Neural progenitor cell (in vitro differentiated cells): Measurements from ENCODE around the gene PAX5. TPM values are rescaled to one million over a fixed set of nuclear protein-coding genes. Genes with fewer than 3 reads are reported as not detected.

Experiments used
- DNase-seq: peaks from one replicate; pipeline ENCODE4 v3.0.0-alpha.2; 2016; ENCODE audit warnings: low spot score
- H2AFZ ChIP-seq: fragments of 200-600 bp; sonication (generic); replicated peaks from 2 replicates; pipeline ENCODE4 v1.6.1; 2016; ENCODE audit warnings: antibody characterized with exemption
- H3F3A ChIP-seq: fragments of 200-600 bp; sonication (generic); 2 replicates; pipeline ENCODE4 v1.6.1; 2016; ENCODE audit warnings: antibody characterized with exemption, low read depth
- H3K27ac ChIP-seq: fragments of 200-600 bp; sonication (generic); 2 replicates; pipeline ENCODE4 v1.5.1; 2016; ENCODE audit warnings: mild to moderate bottlenecking
- H3K27me3 ChIP-seq: fragments of 200-600 bp; sonication (generic); 2 replicates; pipeline ENCODE4 v1.6.1; 2016; ENCODE audit warnings: mild to moderate bottlenecking, moderate library complexity
- H3K36me3 ChIP-seq: fragments of 200-600 bp; sonication (generic); 2 replicates; pipeline ENCODE4 v1.5.1; 2016
- H3K4me1 ChIP-seq: fragments of 200-600 bp; sonication (generic); 2 replicates; pipeline ENCODE4 v1.6.1; 2016; ENCODE audit warnings: mixed run types
- H3K4me2 ChIP-seq: fragments of 200-600 bp; sonication (generic); 2 replicates; pipeline ENCODE4 v1.6.1; 2016
- H3K4me3 ChIP-seq: fragments of 200-600 bp; sonication (generic); 2 replicates; pipeline ENCODE4 v1.5.1; 2016
- H3K79me2 ChIP-seq: fragments of 200-600 bp; sonication (generic); 2 replicates; pipeline ENCODE4 v1.6.1; 2016; ENCODE audit warnings: low read depth
- H3K9ac ChIP-seq: fragments of 200-600 bp; sonication (generic); 2 replicates; pipeline ENCODE4 v1.6.1; 2016
- H3K9me3 ChIP-seq: fragments of 200-600 bp; sonication (generic); 2 replicates; pipeline ENCODE4 v1.5.1; 2016; ENCODE audit warnings: low read depth
- H4K20me1 ChIP-seq: fragments of 200-600 bp; sonication (generic); 2 replicates; pipeline ENCODE4 v1.6.1; 2016; ENCODE audit warnings: low read depth
- H3K27ac Mint-ChIP-seq: 3 replicates; pipeline ENCODE4 v1.8.0; 2021; ENCODE audit warnings: mixed read lengths
- H3K27me3 Mint-ChIP-seq: 2 replicates; pipeline ENCODE4 v1.8.0; 2022; ENCODE audit warnings: low read depth, mild to moderate bottlenecking, inconsistent platforms, moderate library complexity, mixed read lengths; ENCODE audit not compliant: insufficient read depth
- H3K36me3 Mint-ChIP-seq: 3 replicates; pipeline ENCODE4 v1.8.0; 2021; ENCODE audit warnings: mixed read lengths
- H3K4me1 Mint-ChIP-seq: 3 replicates; pipeline ENCODE4 v1.8.0; 2021; ENCODE audit warnings: mixed read lengths
- H3K4me3 Mint-ChIP-seq: 3 replicates; pipeline ENCODE4 v1.8.0; 2021; ENCODE audit warnings: mild to moderate bottlenecking, moderate library complexity, mixed read lengths
- H3K9me3 Mint-ChIP-seq: 3 replicates; pipeline ENCODE4 v1.8.0; 2020; ENCODE audit warnings: mixed read lengths
- CTCF ChIP-seq: fragments of 200-600 bp; sonication (generic); IDR thresholded peaks from 2 replicates; pipeline ENCODE4 v1.5.1; 2017; ENCODE audit warnings: antibody characterized with exemption, mild to moderate bottlenecking
- EZH2 ChIP-seq: fragments of 200-600 bp; sonication (generic); IDR thresholded peaks from 2 replicates; pipeline ENCODE4 v1.6.1; 2017; ENCODE audit warnings: antibody characterized with exemption, mild to moderate bottlenecking, moderate library complexity
- EZH2phosphoT487 ChIP-seq: fragments of 200-600 bp; sonication (generic); IDR thresholded peaks from 2 replicates; pipeline ENCODE4 v1.6.1; 2017; ENCODE audit warnings: antibody characterized with exemption
- total RNA-seq: library from RNA; depleted of rRNA; stranded (reverse); fragments of >200 nt; gene quantifications from 2 replicates; pipeline ENCODE4 v1.2.3, GENCODE V29; 2015; ENCODE audit warnings: low replicate concordance

Gene PAX5
- total RNA-seq, 1 donor from 2014 or later: not detected

- peak; percentile 89 for DNase-seq
- peaks cover 63% of the 10 kb centered on the region for H3K4me1 Mint-ChIP-seq
- TF ChIP-seq EZH2phosphoT487: no peak
- peak; percentile 85 for TF ChIP-seq CTCF
- no peak for TF ChIP-seq EZH2
- Histone ChIP-seq H3K9ac (no peak overlapping the region), H4K20me1 (no peaks in the 10 kb centered on the region), H2AFZ (no peak overlapping the region), H3F3A (peaks cover 5% of the 10 kb centered on the region), H3K27ac (no peak overlapping the region), H3K4me1 (peaks cover 18% of the 10 kb centered on the region), H3K27me3 (peaks cover 69% of the 10 kb centered on the region), H3K79me2 (no peaks in the 10 kb centered on the region), H3K36me3 (no peaks in the 10 kb centered on the region), H3K4me3 (no peak overlapping the region), H3K9me3 (no peaks in the 10 kb centered on the region), H3K4me2 (peak overlapping the region; percentile 27)
- peaks cover 7% of the 10 kb centered on the region for H3K9me3 Mint-ChIP-seq
- H3K36me3 Mint-ChIP-seq: peaks cover 15% of the 10 kb centered on the region
- no peak overlapping the region for H3K27ac Mint-ChIP-seq
- H3K4me3 Mint-ChIP-seq: no peak overlapping the region
- H3K27me3 Mint-ChIP-seq: peaks cover 21% of the 10 kb centered on the region
These were observed 38.0 kb downstream of the PAX5 start for GRCh38 chr9:36995927-36996705.

- Mint-ChIP-seq H3K9me3 (peaks cover 10% of the 10 kb centered on the region), H3K27me3 (peaks cover 14% of the 10 kb centered on the region), H3K4me1 (peaks cover 53% of the 10 kb centered on the region), H3K36me3 (peaks cover 22% of the 10 kb centered on the region), H3K4me3 (no peak overlapping the region), H3K27ac (peak overlapping the region; percentile 48)
- Histone ChIP-seq H3K27ac (no peak overlapping the region), H3K9me3 (no peaks in the 10 kb centered on the region), H3K4me3 (no peak overlapping the region), H3K36me3 (no peaks in the 10 kb centered on the region), H4K20me1 (no peaks in the 10 kb centered on the region), H3F3A (no peaks in the 10 kb centered on the region), H3K4me2 (no peak overlapping the region), H3K9ac (no peak overlapping the region), H2AFZ (no peak overlapping the region), H3K4me1 (peaks cover 14% of the 10 kb centered on the region), H3K27me3 (peaks cover 69% of the 10 kb centered on the region), H3K79me2 (no peaks in the 10 kb centered on the region)
- no peak for TF ChIP-seq EZH2
- no peak for DNase-seq
These were observed 39.9 kb downstream of the PAX5 start for GRCh38 chr9:36993933-36994764.

- H3K36me3 Mint-ChIP-seq: peaks cover 20% of the 10 kb centered on the region
- H3K4me2 ChIP-seq: no peak overlapping the region
- TF ChIP-seq CTCF: no peak
- no peak for TF ChIP-seq EZH2
- no peak for TF ChIP-seq EZH2phosphoT487
- no peak overlapping the region for H3K4me3 Mint-ChIP-seq
- H2AFZ ChIP-seq: no peak overlapping the region
- peaks cover 10% of the 10 kb centered on the region for H3K9me3 Mint-ChIP-seq
- H3K4me1 ChIP-seq: peaks cover 18% of the 10 kb centered on the region
- no peaks in the 10 kb centered on the region for H3F3A ChIP-seq
- peaks cover 18% of the 10 kb centered on the region for H3K27me3 Mint-ChIP-seq
- no peak for DNase-seq
- H3K79me2 ChIP-seq: no peaks in the 10 kb centered on the region
- H3K27me3 ChIP-seq: peaks cover 69% of the 10 kb centered on the region
- no peaks in the 10 kb centered on the region for H3K9me3 ChIP-seq
- H4K20me1 ChIP-seq: peaks cover under 1% of the 10 kb centered on the region
- H3K9ac ChIP-seq: no peak overlapping the region
- no peak overlapping the region for H3K27ac ChIP-seq
- H3K27ac Mint-ChIP-seq: no peak overlapping the region
- no peaks in the 10 kb centered on the region for H3K36me3 ChIP-seq
- H3K4me3 ChIP-seq: no peak overlapping the region
- H3K4me1 Mint-ChIP-seq: peaks cover 48% of the 10 kb centered on the region
These were observed 41.4 kb downstream of the PAX5 start for GRCh38 chr9:36992501-36993316.
